Muscle of arm (tissue), 12 donors: ENCODE measurements around the gene ANKS1A. TPM values are rescaled to one million over a fixed set of nuclear protein-coding genes. Genes with fewer than 3 reads are reported as not detected.

Experiments
- DNase-seq: peaks from one replicate; pipeline ENCODE4 v3.0.0-alpha.2; 2013
- polyA plus RNA-seq, 12 donors: library from polyadenylated mRNA; unstranded; fragments of 120-200 nt; gene quantifications; one replicate each; pipeline ENCODE4 v1.2.1, GENCODE V29; 2013; ENCODE audit not compliant: insufficient read length in 12 of 12

ANKS1A gene
- polyA plus RNA-seq, 12 donors: 30.8 to 59.7 (median 40.6) TPM; not detected in 1

DNA sequence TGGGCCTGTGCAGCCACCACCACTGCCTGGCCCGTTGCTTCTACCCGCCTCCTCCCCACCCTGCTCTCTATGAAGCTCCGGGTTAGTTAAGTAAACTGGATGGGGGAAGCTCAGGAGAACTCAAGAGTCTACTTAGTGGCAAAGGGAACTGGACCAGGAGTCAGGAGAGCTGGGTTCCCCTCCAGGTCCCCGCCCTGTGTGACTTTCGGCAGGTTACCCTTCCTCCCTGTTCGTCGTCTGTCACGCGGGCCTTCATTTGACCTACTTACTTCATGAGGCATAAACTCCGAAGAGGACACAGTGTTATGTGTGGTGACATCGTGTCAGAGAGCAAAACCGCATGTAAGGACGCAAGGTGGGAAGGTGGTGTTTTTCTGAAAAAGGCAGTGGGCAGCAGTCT is 176.8 kb downstream of the ANKS1A start:
- DNase-seq: no peak

DNA sequence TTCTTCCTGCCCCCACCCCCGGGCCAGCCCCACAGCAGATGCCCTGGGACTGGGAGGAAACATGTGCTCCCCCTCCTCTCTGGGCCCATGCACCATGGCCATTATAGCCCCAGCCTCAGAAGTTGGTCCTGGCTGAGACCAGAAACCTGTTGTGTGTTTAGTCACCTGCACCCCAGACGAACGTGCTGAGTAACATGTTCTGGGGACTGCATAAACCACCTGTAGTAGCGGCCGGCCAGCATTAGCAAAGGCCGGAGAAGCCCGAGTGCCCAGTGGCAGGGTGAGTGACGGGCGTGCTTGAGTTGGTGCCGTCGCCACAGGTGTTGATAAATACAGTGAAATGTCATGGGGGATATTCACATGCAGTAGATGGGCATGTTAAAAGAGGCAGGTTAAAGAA is 178.2 kb downstream of the ANKS1A start:
- no peak for DNase-seq

DNA sequence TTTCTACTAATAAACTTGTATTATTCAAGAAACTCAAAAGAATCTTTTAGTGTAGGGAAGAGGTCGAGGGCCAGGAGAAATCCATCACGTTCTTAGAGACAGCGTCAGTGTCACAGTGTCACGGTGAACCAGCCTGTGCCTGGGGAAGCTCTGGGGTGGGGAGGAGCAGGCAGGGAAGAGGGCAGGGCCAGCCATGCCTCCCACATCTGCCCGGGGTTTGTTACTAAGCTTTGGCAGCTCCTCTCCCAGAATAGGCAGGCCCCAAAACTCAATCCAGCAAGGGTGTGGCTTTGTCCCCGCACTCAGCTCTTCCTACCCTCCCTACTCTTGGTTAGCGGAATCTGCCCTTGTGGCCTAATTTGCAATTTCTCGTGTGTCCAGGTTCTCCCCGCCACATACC is 179.2 kb downstream of the ANKS1A start:
- DNase-seq: no peak

DNA sequence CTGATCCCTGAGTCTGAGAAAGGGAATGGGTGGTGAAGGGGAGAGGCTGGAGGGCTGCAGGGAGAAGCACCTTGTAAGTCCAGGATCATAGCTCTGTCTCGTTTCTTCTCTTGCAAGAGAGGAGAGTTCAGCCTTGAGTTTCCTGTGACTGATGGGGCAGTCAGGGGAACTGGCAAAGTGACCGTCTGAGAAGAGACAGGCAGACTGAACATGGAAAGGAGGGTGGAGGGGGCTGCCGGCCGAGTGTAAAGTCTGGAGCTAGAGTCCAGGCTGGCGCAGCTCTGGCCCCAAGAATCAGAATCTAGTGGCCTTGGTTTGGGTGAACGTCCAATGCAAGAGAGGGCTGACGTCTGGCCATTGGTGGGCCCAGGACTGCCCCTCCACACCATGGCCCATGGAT is 179.6 kb downstream of the ANKS1A start:
- DNase-seq: no peak

DNA sequence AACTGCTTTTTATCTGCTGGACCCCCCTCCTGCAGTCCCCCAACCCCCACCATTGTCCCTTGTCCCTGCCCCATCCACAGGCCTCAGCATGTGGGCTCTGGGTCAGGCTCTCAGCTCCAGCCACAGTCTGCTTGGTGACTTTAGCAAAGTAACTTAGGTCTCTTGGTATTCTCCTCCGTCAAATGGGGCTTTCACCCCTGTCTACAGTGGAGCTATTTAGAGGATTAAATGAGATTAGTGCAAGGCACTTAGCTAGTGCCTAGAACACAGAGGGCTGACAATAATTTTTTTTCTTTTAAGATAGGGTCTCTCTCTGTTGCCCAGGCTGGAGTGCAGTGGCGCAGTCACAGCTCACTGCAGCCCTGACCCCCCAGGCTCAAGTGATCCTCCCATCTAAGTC is 180.2 kb downstream of the ANKS1A start:
- DNase-seq: no peak

GRCh38 chr6:35070111-35070510 is 181.1 kb downstream of the ANKS1A start:
- DNase-seq: no peak

- DNase-seq: no peak
These were observed 182.4 kb downstream of the ANKS1A start for GRCh38 chr6:35071347-35071994.

DNA sequence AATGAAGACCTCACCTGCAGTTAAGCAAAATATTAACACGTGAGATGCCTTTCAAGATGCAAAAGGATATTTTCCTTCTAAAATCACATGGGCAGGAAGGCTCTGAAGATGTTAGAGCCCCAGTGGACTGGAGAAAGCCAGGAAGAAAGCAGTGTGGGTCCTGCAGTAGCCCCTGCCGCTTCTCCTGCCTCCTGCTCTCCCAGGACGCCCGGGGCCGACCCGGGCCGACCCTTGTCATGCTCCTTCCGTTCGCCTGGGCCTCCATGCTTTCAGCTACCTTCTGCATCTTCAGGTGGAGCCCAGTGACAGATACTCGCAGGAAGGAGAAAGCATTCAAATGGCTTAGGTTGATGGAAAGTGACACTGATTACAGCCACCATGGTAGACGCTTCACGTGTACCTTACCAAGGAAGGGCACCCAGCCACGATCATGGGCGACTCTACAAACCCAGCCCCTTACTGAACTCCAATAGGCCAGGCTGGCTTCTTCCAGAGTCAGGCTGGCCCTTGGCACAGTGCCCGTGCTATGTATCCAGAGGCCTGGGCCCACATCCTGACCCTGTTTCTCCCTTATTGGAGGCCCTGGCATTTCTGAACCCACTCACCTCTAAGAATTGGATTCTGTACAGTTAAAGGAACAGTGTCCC is 183.1 kb downstream of the ANKS1A start:
- DNase-seq: no peak

DNA sequence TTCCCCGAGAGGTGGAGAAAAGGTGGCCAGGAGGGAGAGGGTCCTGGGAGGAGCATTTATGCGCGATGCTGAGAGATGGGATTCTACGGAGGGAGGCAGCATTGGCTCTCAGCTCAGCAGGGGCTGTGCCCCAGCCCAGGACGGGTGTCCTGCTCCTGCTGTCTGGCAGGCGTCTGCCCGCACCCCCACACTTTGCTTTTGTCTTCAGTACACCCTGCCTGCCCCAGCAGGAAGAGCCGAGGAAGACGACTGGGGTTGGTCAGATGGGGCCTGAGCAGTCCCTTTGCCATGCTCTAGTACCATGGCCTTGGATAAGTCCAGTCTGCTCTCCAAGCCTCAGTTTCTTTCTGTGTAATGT is 183.6 kb downstream of the ANKS1A start:
- DNase-seq: no peak

DNA sequence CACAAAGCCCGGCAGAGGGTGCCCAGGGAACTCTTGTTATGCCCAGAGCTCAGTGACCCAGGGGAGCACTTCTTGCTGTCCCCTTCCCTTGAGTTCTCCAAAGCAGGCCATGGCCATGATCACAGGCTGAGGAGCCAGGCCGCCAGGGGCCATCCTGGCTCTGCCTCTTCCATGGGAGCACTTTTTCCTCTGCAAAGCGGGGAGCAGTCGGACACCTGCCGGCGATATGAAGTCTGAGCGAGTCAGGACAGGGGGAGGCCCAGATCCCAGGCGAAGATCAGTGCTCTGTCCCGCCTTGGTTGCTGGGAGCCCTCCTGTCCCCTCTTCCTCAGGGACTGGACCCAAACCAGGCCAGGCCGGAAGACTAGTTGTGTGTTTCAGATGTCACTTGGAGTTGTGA is 184.2 kb downstream of the ANKS1A start:
- DNase-seq: no peak

GRCh38 chr6:35073766-35074471 is 184.9 kb downstream of the ANKS1A start:
- DNase-seq: no peak

GRCh38 chr6:35076997-35077712 is 188.1 kb downstream of the ANKS1A start:
- DNase-seq: no peak

DNA sequence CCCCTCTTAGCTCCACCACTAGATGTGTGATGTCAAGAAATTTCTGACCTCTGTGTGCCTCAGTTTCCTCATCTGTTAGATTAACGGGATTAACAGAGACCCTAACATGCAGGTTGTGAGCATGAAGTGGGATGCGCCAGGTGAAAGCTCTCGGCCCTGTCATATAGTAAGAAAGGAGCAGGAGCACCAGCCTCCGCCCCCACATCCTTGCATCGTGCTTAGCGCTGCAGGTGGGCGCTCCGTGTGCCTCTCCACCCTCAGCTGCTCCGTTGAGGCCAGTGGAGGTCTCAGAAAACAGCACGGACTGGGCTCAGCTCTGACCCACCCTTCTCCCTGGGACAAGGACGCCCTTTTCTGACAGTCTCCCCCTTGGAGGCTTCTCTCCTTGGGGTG is 188.7 kb downstream of the ANKS1A start:
- no peak for DNase-seq

DNA sequence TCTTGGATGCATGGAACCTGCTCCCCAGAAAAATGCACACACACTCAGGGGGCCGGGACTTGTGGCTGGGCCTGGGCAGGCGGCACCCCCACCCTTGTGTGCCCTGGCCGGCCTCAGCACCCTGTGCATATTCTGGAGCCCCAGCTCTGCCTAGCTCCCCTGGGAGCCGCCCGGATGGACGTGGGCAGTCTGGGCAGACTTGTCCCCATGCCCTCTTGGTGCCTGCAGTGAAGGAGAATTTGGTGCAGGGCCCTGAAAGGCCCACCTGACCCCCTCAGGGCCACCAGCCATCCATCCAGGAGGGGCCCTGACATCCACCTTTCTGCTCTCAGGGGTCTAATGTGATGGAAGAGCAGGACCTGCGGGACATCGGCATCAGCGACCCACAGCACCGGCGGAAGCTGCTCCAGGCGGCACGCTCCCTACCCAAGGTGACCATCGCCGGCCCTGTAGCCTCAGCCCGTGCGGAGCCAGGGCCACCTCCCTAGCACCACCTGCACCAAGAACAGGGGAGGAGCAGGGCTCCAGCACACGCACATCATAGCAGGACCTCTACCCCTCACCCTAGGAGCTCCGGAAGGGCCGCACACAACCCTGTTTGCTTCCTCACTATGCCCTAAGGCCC is 189.3 kb downstream of the ANKS1A start:
- DNase-seq: no peak

GRCh38 chr6:35078896-35079295 is 189.8 kb downstream of the ANKS1A start:
- no peak for DNase-seq

- DNase-seq: no peak
These were observed 190.4 kb downstream of the ANKS1A start for GRCh38 chr6:35079311-35080000.

DNA sequence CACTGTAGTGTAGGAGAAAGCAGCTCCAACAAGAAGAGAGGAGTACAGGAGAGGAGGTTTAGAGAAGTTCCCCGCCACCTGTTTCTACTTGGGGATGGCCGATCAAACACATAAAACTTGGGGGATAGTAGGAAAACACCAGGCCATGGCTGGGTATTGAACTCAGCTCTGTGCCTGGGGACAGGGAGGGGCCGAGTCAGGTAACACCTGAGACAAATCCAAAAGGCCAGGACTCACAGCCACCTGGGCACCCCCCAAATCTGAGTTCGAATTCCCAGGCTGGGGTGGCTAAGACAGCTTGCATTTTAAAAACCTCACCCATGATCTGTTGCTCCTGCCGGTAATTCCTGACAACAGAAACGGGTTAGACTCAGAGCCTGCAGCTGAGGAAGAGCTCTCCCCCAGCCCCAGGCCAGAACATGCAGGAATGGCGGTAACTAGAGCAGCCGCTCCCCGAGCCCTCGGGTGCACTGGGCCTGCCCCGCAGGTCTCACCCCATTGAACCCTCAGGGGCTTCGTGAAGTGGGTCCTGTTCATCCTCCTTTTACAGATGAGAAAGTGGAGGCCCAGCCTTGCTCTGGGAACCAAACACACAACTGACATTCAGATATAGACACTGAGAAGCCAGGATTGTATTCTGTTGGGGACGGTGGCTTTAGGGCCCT is 191.1 kb downstream of the ANKS1A start:
- no peak for DNase-seq

- DNase-seq: no peak
These were observed 191.9 kb downstream of the ANKS1A start for GRCh38 chr6:35080821-35081425.

DNA sequence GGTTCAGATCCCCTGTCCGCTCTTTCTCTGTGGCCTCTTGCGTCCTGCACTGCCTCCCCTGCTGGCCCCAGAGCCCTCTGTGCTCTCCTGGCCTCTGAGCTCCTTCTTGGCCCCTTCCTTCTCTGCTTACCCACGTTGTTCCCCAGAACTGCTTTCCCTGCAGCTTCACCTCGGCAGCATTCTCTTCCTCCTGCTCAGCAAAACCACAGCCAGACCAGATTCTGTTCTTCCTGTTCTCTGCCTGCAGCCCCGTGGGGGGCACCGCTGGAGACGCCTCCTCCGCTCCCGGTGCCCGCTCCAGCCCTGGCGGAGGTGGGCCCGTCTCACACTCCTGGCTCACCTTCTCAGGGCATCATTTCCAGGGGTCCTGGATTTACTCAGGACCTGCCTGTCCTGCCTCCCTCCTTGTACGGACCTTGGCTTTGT is 192.4 kb downstream of the ANKS1A start:
- DNase-seq: no peak

GRCh38 chr6:35082046-35082732 is 193.1 kb downstream of the ANKS1A start:
- DNase-seq: no peak
